GM23338 (cell line): ENCODE results near the gene SLF2. TPM values are rescaled to one million over a fixed set of nuclear protein-coding genes. Genes with fewer than 3 reads are reported as not detected.

Experiments used
- ATAC-seq: fragments of 200-7000 bp; cut with Tn5 transposase; 3 replicates; pipeline ENCODE4 v1.9.1; 2020
- DNase-seq: peaks from one replicate; pipeline ENCODE4 v3.0.0-alpha.2; 2015; ENCODE audit warnings: low spot score
- H2AFZ ChIP-seq: fragments of 200-600 bp; sonication (generic); 2 replicates; pipeline ENCODE4 v1.8.0; 2016; ENCODE audit warnings: antibody characterized with exemption, mild to moderate bottlenecking, moderate library complexity
- H3F3A ChIP-seq: fragments of 200-600 bp; sonication (generic); replicated peaks from 2 replicates; pipeline ENCODE4 v1.8.0; 2017; ENCODE audit warnings: antibody characterized with exemption, mixed run types, low read depth
- H3K27ac ChIP-seq: fragments of 200-600 bp; sonication (generic); 2 replicates; pipeline ENCODE4 v1.6.1; 2016; ENCODE audit warnings: low read depth
- H3K27me3 ChIP-seq: fragments of 200-600 bp; sonication (generic); 2 replicates; pipeline ENCODE4 v1.8.0; 2016; ENCODE audit warnings: mild to moderate bottlenecking, mixed run types, moderate library complexity; ENCODE audit not compliant: insufficient read depth
- H3K36me3 ChIP-seq: fragments of 200-600 bp; sonication (generic); 2 replicates; pipeline ENCODE4 v1.8.0; 2016; ENCODE audit warnings: mild to moderate bottlenecking; ENCODE audit not compliant: insufficient read depth
- H3K4me1 ChIP-seq: fragments of 200-600 bp; sonication (generic); 2 replicates; pipeline ENCODE4 v1.8.0; 2016; ENCODE audit warnings: mild to moderate bottlenecking, moderate library complexity; ENCODE audit not compliant: insufficient read depth
- H3K4me2 ChIP-seq: fragments of 200-600 bp; sonication (generic); 2 replicates; pipeline ENCODE4 v1.7.1; 2017; ENCODE audit warnings: mixed run types
- H3K4me3 ChIP-seq: fragments of 200-600 bp; sonication (generic); 2 replicates; pipeline ENCODE4 v1.6.1; 2016; ENCODE audit warnings: mixed run types
- H3K79me2 ChIP-seq: fragments of 200-600 bp; sonication (generic); replicated peaks from 2 replicates; pipeline ENCODE4 v1.8.0; 2017; ENCODE audit warnings: mild to moderate bottlenecking; ENCODE audit not compliant: insufficient read depth
- H3K9me2 ChIP-seq: fragments of 200-600 bp; sonication (generic); 2 replicates; pipeline ENCODE4 v1.8.0; 2017; ENCODE audit not compliant: insufficient read depth
- H4K20me1 ChIP-seq: fragments of 200-600 bp; sonication (generic); replicated peaks from 2 replicates; pipeline ENCODE4 v1.8.0; 2017; ENCODE audit warnings: mild to moderate bottlenecking; ENCODE audit not compliant: insufficient read depth
- H3K27ac Mint-ChIP-seq: 2 replicates; pipeline ENCODE4 v1.8.0; 2020; ENCODE audit warnings: inconsistent platforms, mild to moderate bottlenecking, moderate library complexity, mixed read lengths
- H3K27me3 Mint-ChIP-seq: 3 replicates; pipeline ENCODE4 v1.8.0; 2022; ENCODE audit warnings: low read depth, mild to moderate bottlenecking, moderate library complexity, mixed read lengths, inconsistent platforms; ENCODE audit not compliant: insufficient read depth, poor library complexity
- H3K36me3 Mint-ChIP-seq: 3 replicates; pipeline ENCODE4 v1.8.0; 2021; ENCODE audit warnings: low read depth, mild to moderate bottlenecking, inconsistent platforms, moderate library complexity, mixed read lengths
- H3K4me1 Mint-ChIP-seq: 3 replicates; pipeline ENCODE4 v1.8.0; 2020; ENCODE audit warnings: mild to moderate bottlenecking, inconsistent platforms, mixed read lengths
- H3K4me3 Mint-ChIP-seq: 3 replicates; pipeline ENCODE4 v1.8.0; 2021; ENCODE audit warnings: moderate library complexity, mild to moderate bottlenecking, inconsistent platforms, mixed read lengths
- H3K9me3 Mint-ChIP-seq: 3 replicates; pipeline ENCODE4 v1.8.0; 2020; ENCODE audit warnings: moderate library complexity, mild to moderate bottlenecking, inconsistent platforms, mixed read lengths
- CTCF ChIP-seq, 2 experiments: fragments of 200-600 bp in 1 of 2; sonication (generic) in 1 of 2; conservative IDR thresholded peaks; 2 replicates each; pipeline versions ENCODE4 v1.5.1 to v1.6.1; 2016 to 2017; ENCODE audit warnings: antibody characterized with exemption in 2 of 2, low read depth in 2 of 2, mild to moderate bottlenecking in 2 of 2, moderate library complexity in 1 of 2
- EZH2 ChIP-seq: fragments of 200-600 bp; sonication (generic); IDR thresholded peaks from one replicate; pipeline ENCODE4 v1.8.0; 2017; ENCODE audit warnings: antibody characterized with exemption, mild to moderate bottlenecking, low read depth; ENCODE audit not compliant: unreplicated experiment
- ZNF114 ChIP-seq: fragments of 250-450 bp; sonication (Bioruptor Pico); IDR thresholded peaks from 2 replicates; pipeline ENCODE4 v1.5.0; 2020; ENCODE audit warnings: mild to moderate bottlenecking, moderate library complexity
- ZNF462 ChIP-seq: fragments of 250-450 bp; sonication (Bioruptor Pico); IDR thresholded peaks from 2 replicates; pipeline ENCODE4 v1.5.0; 2020; ENCODE audit warnings: mild to moderate bottlenecking, moderate library complexity
- polyA plus RNA-seq: library from polyadenylated mRNA; unstranded; fragments of >200 nt; fragmentation: Nextera tagmentation; extraction: Ambion mirVana; gene quantifications from 2 replicates; pipeline ENCODE4 v1.2.1, GENCODE V29; 2016
- total RNA-seq: library from RNA; depleted of rRNA; stranded (reverse); fragments of >200 nt; shearing (Covaris generic); gene quantifications from 2 replicates; pipeline ENCODE4 v1.2.3, GENCODE V29; 2014

The SLF2 gene
- total and polyA plus RNA-seq, 2 experiments from 2014 or later, result 13.6 to 22.1 TPM

GRCh38 chr10:101006593-101007098 lies 93.9 kb downstream of the SLF2 start:
- TF ChIP-seq ZNF114, result no peak
- TF ChIP-seq EZH2, result no peak
- TF ChIP-seq ZNF462 (CRISPR knock-in tag), result no peak
- TF ChIP-seq CTCF (conservative IDR thresholded peaks at IDR 0.05; ENCODE audit: low read depth in 2 of 2), result no peak; a peak in 1 of 4 replicates
- peaks cover 3% of the 10 kb centered on the region for H3K79me2 ChIP-seq
- H3K4me3 Mint-ChIP-seq, result no peak overlapping the region
- no peak overlapping the region for H3K27ac ChIP-seq
- H3K4me1 Mint-ChIP-seq, result peaks cover 13% of the 10 kb centered on the region; the same call in 2 of the 3 replicates
- 0 out of 2 replicates have a peak, but pooled peaks cover 7% of the 10 kb centered on the region for H4K20me1 ChIP-seq
- H3K27ac Mint-ChIP-seq, result no peak overlapping the region
- 0 out of 2 replicates have a peak, but pooled peaks cover 7% of the 10 kb centered on the region for H3F3A ChIP-seq
- H3K4me3 ChIP-seq, result no peak overlapping the region
- no peak for DNase-seq
- H3K36me3 Mint-ChIP-seq, result peaks cover 34% of the 10 kb centered on the region
- H3K27me3 ChIP-seq, result no peaks in the 10 kb centered on the region
- H3K9me3 Mint-ChIP-seq, result no peaks in the 10 kb centered on the region
- peaks cover 2% of the 10 kb centered on the region; the same call in 1 of the 2 replicates for H3K4me1 ChIP-seq
- H3K36me3 ChIP-seq, result no peaks in the 10 kb centered on the region; the same call in 1 of the 2 replicates
- ATAC-seq, result no peak
- no peak overlapping the region for H2AFZ ChIP-seq
- H3K4me2 ChIP-seq, result no peak overlapping the region
- H3K27me3 Mint-ChIP-seq, result peaks cover 8% of the 10 kb centered on the region
- no peaks in the 10 kb centered on the region for H3K9me2 ChIP-seq
